GM12878 (cell line): ENCODE data around the gene PPAN. TPM values are rescaled to one million over a fixed set of nuclear protein-coding genes. Genes with fewer than 3 reads are reported as not detected.

Experiments used
- BRCA1 ChIP-seq: IDR thresholded peaks from 2 replicates; pipeline ENCODE4 v1.6.1; 2011; ENCODE audit warnings: low read depth, low read length, improper control_type of control experiment
- MTA2 ChIP-seq: fragments of 450-650 bp; IDR thresholded peaks from 2 replicates; pipeline ENCODE4 v1.6.1; 2016; ENCODE audit warnings: low read depth, mild to moderate bottlenecking, moderate library complexity
- NR2F1 ChIP-seq: fragments of 450-650 bp; conservative IDR thresholded peaks from 2 replicates; pipeline ENCODE4 v1.6.1; 2017; ENCODE audit warnings: mild to moderate bottlenecking
- PAX5 ChIP-seq: IDR thresholded peaks from 2 replicates; pipeline ENCODE4 v1.6.1; 2011; ENCODE audit warnings: low read depth, low read length, borderline replicate concordance
- POLR2AphosphoS5 ChIP-seq: IDR thresholded peaks from 2 replicates; pipeline ENCODE4 v1.6.1; 2011; ENCODE audit warnings: mild to moderate bottlenecking, low read length, inconsistent platforms
- ZBED1 ChIP-seq: IDR thresholded peaks from 2 replicates; pipeline ENCODE4 v1.6.1; 2016; ENCODE audit warnings: borderline replicate concordance
- ZNF622 ChIP-seq: fragments of 450-650 bp; IDR thresholded peaks from 2 replicates; pipeline ENCODE4 v1.6.1; 2017; ENCODE audit warnings: mild to moderate bottlenecking, inconsistent platforms
- polyA plus RNA-seq, 11 experiments: library from polyadenylated mRNA; depleted of rRNA in 4 of 11; unstranded in 6 of 11; stranded (reverse) in 5 of 11; fragments of >200 nt; fragmentation: Nextera tagmentation in 4 of 11; fragmentation: Illumina TruSeq in 1 of 11; extraction: Ambion mirVana in 4 of 11; extraction: Trizol in 1 of 11; gene quantifications; 1 replicate in 1 of 11; 2 replicates in 10 of 11; pipeline versions ENCODE4 v1.2.1 to v1.2.3, GENCODE V29; 2011 to 2016; ENCODE audit warnings: inconsistent platforms in 2 of 11, missing spikeins in 2 of 11, low read depth in 1 of 11
- total RNA-seq, 4 experiments: library from RNA; depleted of rRNA in 3 of 4; stranded (reverse); fragments of >200 nt in 3 of 4; fragmentation: Illumina TruSeq in 1 of 4; extraction: Trizol in 1 of 4; gene quantifications; 2 replicates each; pipeline versions ENCODE4 v1.2.1 to v1.2.3, GENCODE V29; 2013 to 2021
- TF ChIP-seq, protein P1 (sequence below), 3 experiments: IDR thresholded peaks in 2 of 3; conservative IDR thresholded peaks in 1 of 3; 2 replicates each; pipeline ENCODE4 v1.5.1; 2011; ENCODE audit warnings: low read depth in 3 of 3, low read length in 3 of 3, mild to moderate bottlenecking in 3 of 3, control low read depth in 2 of 3, moderate library complexity in 2 of 3, inconsistent platforms in 1 of 3, mixed read lengths in 1 of 3; ENCODE audit not compliant: control insufficient read depth in 2 of 3, insufficient read depth in 1 of 3; ENCODE audit errors: extremely low read depth in 1 of 3
- TF ChIP-seq, protein P2 (sequence below): fragments of 450-650 bp; formaldehyde crosslinking; IDR thresholded peaks from 2 replicates; pipeline ENCODE4 v1.4.0; 2020; ENCODE audit warnings: mild to moderate bottlenecking, moderate library complexity
- TF ChIP-seq, protein P3 (sequence below): fragments of 450-650 bp; IDR thresholded peaks from 2 replicates; pipeline ENCODE4 v1.6.1; 2017; ENCODE audit warnings: mild to moderate bottlenecking, moderate library complexity
- TF ChIP-seq, protein P4 (sequence below): fragments of 450-650 bp; IDR thresholded peaks from 2 replicates; pipeline ENCODE4 v1.6.1; 2016; ENCODE audit warnings: mild to moderate bottlenecking
- TF ChIP-seq, protein P5 (sequence below): IDR thresholded peaks from 2 replicates; pipeline ENCODE4 v1.6.1; 2012; ENCODE audit warnings: improper control_type of control experiment, low read depth, low read length; ENCODE audit not compliant: insufficient replicate concordance

The PPAN gene
- total and polyA plus RNA-seq, 10 of the 15 experiments (the other 5 are each of a cell fraction or from before 2014, with no cell fraction given), result 2.1 to 171 (median 108) TPM

DNA sequence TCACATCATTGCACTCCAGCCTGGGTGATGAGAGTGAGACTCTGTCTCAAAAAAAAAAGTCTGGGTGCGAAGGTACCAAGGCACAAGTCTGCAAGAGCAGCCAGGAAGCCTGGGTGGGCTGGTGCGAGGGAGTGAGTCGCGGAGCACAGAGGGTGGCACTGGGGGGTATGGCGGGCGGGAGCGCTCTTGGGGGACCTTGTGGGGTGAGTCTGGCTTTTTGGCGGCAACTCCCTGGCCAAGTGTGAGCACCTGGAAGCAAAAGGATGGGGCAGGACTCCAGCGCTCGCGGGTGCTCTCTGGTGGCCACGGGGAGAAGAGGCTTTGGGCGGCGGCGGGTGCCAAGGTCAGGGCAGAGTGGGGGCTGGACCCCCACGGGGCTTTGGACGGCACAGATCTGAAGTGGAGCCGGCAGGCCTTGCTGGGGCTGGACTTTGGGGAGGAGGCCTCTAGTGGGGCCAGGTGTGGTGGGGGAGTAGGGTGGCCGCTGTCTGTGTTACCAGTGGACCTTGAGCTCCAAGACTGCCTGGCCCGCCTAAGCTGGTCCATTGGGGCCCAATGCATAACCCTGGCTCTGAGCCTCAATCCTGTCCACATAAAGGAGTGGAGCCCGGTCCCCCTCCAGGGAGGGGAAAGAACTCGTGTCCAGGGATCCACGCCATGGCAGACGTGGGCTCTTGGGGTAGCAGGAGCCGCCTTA is 6.9 kb downstream of the PPAN start (continued):
- peak; percentile 79 for TF ChIP-seq NR2F1
- TF ChIP-seq, protein P1, sequence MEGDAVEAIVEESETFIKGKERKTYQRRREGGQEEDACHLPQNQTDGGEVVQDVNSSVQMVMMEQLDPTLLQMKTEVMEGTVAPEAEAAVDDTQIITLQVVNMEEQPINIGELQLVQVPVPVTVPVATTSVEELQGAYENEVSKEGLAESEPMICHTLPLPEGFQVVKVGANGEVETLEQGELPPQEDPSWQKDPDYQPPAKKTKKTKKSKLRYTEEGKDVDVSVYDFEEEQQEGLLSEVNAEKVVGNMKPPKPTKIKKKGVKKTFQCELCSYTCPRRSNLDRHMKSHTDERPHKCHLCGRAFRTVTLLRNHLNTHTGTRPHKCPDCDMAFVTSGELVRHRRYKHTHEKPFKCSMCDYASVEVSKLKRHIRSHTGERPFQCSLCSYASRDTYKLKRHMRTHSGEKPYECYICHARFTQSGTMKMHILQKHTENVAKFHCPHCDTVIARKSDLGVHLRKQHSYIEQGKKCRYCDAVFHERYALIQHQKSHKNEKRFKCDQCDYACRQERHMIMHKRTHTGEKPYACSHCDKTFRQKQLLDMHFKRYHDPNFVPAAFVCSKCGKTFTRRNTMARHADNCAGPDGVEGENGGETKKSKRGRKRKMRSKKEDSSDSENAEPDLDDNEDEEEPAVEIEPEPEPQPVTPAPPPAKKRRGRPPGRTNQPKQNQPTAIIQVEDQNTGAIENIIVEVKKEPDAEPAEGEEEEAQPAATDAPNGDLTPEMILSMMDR (IDR thresholded peaks at IDR 0.05 in 2 of 3, conservative IDR thresholded peaks at IDR 0.05 in 1 of 3; ENCODE audit: control insufficient read depth in 2 of 3, extremely low read depth in 1 of 3, insufficient read depth in 1 of 3, low read depth in 3 of 3, low read length in 3 of 3), result peak; percentile 67 to 96 (median 79)
- peak; percentile 83; the same call in 1 of the 2 replicates for TF ChIP-seq POLR2AphosphoS5
- TF ChIP-seq, protein P2, sequence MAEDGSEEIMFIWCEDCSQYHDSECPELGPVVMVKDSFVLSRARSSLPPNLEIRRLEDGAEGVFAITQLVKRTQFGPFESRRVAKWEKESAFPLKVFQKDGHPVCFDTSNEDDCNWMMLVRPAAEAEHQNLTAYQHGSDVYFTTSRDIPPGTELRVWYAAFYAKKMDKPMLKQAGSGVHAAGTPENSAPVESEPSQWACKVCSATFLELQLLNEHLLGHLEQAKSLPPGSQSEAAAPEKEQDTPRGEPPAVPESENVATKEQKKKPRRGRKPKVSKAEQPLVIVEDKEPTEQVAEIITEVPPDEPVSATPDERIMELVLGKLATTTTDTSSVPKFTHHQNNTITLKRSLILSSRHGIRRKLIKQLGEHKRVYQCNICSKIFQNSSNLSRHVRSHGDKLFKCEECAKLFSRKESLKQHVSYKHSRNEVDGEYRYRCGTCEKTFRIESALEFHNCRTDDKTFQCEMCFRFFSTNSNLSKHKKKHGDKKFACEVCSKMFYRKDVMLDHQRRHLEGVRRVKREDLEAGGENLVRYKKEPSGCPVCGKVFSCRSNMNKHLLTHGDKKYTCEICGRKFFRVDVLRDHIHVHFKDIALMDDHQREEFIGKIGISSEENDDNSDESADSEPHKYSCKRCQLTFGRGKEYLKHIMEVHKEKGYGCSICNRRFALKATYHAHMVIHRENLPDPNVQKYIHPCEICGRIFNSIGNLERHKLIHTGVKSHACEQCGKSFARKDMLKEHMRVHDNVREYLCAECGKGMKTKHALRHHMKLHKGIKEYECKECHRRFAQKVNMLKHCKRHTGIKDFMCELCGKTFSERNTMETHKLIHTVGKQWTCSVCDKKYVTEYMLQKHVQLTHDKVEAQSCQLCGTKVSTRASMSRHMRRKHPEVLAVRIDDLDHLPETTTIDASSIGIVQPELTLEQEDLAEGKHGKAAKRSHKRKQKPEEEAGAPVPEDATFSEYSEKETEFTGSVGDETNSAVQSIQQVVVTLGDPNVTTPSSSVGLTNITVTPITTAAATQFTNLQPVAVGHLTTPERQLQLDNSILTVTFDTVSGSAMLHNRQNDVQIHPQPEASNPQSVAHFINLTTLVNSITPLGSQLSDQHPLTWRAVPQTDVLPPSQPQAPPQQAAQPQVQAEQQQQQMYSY (CRISPR knock-in tag), result peak; percentile 54; the same call in 1 of the 2 replicates
- TF ChIP-seq MTA2, result no peak
- TF ChIP-seq BRCA1, result no peak
- TF ChIP-seq, protein P3, sequence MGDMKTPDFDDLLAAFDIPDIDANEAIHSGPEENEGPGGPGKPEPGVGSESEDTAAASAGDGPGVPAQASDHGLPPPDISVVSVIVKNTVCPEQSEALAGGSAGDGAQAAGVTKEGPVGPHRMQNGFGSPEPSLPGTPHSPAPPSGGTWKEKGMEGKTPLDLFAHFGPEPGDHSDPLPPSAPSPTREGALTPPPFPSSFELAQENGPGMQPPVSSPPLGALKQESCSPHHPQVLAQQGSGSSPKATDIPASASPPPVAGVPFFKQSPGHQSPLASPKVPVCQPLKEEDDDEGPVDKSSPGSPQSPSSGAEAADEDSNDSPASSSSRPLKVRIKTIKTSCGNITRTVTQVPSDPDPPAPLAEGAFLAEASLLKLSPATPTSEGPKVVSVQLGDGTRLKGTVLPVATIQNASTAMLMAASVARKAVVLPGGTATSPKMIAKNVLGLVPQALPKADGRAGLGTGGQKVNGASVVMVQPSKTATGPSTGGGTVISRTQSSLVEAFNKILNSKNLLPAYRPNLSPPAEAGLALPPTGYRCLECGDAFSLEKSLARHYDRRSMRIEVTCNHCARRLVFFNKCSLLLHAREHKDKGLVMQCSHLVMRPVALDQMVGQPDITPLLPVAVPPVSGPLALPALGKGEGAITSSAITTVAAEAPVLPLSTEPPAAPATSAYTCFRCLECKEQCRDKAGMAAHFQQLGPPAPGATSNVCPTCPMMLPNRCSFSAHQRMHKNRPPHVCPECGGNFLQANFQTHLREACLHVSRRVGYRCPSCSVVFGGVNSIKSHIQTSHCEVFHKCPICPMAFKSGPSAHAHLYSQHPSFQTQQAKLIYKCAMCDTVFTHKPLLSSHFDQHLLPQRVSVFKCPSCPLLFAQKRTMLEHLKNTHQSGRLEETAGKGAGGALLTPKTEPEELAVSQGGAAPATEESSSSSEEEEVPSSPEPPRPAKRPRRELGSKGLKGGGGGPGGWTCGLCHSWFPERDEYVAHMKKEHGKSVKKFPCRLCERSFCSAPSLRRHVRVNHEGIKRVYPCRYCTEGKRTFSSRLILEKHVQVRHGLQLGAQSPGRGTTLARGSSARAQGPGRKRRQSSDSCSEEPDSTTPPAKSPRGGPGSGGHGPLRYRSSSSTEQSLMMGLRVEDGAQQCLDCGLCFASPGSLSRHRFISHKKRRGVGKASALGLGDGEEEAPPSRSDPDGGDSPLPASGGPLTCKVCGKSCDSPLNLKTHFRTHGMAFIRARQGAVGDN, result peak; percentile 38
- TF ChIP-seq, protein P4, sequence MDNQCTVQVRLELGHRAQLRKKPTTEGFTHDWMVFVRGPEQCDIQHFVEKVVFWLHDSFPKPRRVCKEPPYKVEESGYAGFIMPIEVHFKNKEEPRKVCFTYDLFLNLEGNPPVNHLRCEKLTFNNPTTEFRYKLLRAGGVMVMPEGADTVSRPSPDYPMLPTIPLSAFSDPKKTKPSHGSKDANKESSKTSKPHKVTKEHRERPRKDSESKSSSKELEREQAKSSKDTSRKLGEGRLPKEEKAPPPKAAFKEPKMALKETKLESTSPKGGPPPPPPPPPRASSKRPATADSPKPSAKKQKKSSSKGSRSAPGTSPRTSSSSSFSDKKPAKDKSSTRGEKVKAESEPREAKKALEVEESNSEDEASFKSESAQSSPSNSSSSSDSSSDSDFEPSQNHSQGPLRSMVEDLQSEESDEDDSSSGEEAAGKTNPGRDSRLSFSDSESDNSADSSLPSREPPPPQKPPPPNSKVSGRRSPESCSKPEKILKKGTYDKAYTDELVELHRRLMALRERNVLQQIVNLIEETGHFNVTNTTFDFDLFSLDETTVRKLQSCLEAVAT, result no peak
- 0 out of 2 replicates have a peak, but pooled peaks have one; percentile 4 for TF ChIP-seq PAX5
- no peak for TF ChIP-seq ZNF622
- TF ChIP-seq ZBED1, result no peak; the same call in 1 of the 2 replicates
- TF ChIP-seq, protein P5, sequence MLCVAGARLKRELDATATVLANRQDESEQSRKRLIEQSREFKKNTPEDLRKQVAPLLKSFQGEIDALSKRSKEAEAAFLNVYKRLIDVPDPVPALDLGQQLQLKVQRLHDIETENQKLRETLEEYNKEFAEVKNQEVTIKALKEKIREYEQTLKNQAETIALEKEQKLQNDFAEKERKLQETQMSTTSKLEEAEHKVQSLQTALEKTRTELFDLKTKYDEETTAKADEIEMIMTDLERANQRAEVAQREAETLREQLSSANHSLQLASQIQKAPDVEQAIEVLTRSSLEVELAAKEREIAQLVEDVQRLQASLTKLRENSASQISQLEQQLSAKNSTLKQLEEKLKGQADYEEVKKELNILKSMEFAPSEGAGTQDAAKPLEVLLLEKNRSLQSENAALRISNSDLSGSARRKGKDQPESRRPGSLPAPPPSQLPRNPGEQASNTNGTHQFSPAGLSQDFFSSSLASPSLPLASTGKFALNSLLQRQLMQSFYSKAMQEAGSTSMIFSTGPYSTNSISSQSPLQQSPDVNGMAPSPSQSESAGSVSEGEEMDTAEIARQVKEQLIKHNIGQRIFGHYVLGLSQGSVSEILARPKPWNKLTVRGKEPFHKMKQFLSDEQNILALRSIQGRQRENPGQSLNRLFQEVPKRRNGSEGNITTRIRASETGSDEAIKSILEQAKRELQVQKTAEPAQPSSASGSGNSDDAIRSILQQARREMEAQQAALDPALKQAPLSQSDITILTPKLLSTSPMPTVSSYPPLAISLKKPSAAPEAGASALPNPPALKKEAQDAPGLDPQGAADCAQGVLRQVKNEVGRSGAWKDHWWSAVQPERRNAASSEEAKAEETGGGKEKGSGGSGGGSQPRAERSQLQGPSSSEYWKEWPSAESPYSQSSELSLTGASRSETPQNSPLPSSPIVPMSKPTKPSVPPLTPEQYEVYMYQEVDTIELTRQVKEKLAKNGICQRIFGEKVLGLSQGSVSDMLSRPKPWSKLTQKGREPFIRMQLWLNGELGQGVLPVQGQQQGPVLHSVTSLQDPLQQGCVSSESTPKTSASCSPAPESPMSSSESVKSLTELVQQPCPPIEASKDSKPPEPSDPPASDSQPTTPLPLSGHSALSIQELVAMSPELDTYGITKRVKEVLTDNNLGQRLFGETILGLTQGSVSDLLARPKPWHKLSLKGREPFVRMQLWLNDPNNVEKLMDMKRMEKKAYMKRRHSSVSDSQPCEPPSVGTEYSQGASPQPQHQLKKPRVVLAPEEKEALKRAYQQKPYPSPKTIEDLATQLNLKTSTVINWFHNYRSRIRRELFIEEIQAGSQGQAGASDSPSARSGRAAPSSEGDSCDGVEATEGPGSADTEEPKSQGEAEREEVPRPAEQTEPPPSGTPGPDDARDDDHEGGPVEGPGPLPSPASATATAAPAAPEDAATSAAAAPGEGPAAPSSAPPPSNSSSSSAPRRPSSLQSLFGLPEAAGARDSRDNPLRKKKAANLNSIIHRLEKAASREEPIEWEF, result no peak
